ENCODE data around the gene RILPL1.

DNA sequence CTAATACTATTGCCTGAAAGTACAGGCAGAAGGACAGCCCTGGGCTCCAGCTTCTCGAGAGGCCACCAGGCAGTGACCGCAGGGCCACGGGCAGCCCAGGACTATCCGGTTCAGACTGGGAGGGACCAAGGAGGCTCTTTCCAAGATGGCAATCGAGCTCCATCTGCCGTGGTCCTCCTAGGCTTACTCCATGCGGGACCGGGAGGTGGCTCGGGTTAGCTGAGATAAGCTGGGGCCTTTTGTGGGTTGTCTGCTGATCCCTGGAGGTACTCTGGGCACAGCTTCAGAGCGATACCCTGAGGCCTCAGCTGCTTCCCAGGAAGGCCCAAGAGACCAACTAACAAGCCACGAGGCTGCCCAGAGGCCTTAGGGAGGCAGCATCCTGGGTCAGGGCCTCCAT, 42.5 kb downstream of the RILPL1 start:
- TF ChIP-seq EZH2 (IDR thresholded peaks at IDR 0.05; ENCODE audit: low read length, unreplicated experiment) = no peak
- TF ChIP-seq, protein P1, sequence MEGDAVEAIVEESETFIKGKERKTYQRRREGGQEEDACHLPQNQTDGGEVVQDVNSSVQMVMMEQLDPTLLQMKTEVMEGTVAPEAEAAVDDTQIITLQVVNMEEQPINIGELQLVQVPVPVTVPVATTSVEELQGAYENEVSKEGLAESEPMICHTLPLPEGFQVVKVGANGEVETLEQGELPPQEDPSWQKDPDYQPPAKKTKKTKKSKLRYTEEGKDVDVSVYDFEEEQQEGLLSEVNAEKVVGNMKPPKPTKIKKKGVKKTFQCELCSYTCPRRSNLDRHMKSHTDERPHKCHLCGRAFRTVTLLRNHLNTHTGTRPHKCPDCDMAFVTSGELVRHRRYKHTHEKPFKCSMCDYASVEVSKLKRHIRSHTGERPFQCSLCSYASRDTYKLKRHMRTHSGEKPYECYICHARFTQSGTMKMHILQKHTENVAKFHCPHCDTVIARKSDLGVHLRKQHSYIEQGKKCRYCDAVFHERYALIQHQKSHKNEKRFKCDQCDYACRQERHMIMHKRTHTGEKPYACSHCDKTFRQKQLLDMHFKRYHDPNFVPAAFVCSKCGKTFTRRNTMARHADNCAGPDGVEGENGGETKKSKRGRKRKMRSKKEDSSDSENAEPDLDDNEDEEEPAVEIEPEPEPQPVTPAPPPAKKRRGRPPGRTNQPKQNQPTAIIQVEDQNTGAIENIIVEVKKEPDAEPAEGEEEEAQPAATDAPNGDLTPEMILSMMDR (conservative IDR thresholded peaks at IDR 0.05; ENCODE audit: low read depth, low read length) = no peak

All from PC-3 (cell line).